ENCODE results near the gene TCF20.

DNA sequence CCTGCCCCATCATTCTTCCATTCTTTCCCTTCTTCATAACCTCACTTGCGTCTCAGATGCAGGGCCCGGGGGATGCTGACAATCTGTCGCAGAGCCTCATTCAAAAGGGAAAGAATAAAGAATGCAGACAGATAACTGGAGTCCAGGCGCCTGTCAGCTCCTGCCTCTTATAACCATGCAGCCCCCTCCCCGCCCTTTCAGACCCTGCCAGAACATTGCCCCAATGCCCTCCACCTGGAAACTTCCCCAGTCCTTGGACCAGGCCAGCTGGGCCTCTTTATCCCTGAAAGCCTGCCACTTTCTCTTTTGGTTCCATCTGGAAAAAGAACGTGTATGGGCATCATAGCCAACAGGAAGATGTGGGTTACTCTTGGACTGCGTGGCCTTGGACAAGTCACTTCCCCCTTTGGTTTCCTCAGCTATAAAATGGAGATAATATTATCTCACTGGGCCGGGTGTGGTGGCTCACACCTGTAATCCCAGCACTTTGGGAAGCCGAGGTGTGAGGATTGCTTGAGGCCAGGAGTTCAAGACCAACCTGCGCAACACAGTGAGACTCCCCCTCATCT is 2.1 kb upstream of the TCF20 start:
- no peak for TF ChIP-seq POLR2A (IDR thresholded peaks at IDR 0.05)
- TF ChIP-seq, protein P1, sequence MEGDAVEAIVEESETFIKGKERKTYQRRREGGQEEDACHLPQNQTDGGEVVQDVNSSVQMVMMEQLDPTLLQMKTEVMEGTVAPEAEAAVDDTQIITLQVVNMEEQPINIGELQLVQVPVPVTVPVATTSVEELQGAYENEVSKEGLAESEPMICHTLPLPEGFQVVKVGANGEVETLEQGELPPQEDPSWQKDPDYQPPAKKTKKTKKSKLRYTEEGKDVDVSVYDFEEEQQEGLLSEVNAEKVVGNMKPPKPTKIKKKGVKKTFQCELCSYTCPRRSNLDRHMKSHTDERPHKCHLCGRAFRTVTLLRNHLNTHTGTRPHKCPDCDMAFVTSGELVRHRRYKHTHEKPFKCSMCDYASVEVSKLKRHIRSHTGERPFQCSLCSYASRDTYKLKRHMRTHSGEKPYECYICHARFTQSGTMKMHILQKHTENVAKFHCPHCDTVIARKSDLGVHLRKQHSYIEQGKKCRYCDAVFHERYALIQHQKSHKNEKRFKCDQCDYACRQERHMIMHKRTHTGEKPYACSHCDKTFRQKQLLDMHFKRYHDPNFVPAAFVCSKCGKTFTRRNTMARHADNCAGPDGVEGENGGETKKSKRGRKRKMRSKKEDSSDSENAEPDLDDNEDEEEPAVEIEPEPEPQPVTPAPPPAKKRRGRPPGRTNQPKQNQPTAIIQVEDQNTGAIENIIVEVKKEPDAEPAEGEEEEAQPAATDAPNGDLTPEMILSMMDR (IDR thresholded peaks at IDR 0.05): no peak
- TF ChIP-seq EP300 (IDR thresholded peaks at IDR 0.05): no peak

Measured in tibial nerve (tissue), 4 donors.